GM06990 (cell line): ENCODE measurements around the gene PCDHGB4.
"Not testable (repeated sequence)": the region's sequence is repeated elsewhere in the genome, so short reads cannot be mapped to it uniquely, and the experiment has no call there.

Experiments
- DNase-seq: peaks from one replicate; pipeline ENCODE4 v3.0.0-alpha.2; 2011; ENCODE audit not compliant: insufficient read length; ENCODE audit errors: extremely low read depth
- H3K27me3 ChIP-seq: replicated peaks from 2 replicates; pipeline ENCODE4 v1.6.0; 2011; ENCODE audit warnings: low read length; ENCODE audit not compliant: control insufficient read depth, insufficient read depth
- H3K36me3 ChIP-seq: 2 replicates; pipeline ENCODE4 v1.5.1; 2011; ENCODE audit warnings: low read length; ENCODE audit not compliant: control insufficient read depth, insufficient read depth
- H3K4me3 ChIP-seq: replicated peaks from 2 replicates; pipeline ENCODE4 v1.5.1; 2011; ENCODE audit warnings: low read depth, mild to moderate bottlenecking, control low read depth, low read length
- CTCF ChIP-seq: IDR thresholded peaks from 2 replicates; pipeline ENCODE4 v1.5.1; 2011; ENCODE audit warnings: low read length, control low read depth, mild to moderate bottlenecking, inconsistent platforms; ENCODE audit not compliant: insufficient read depth, poor library complexity, severe bottlenecking

The PCDHGB4 gene

GRCh38 chr5:141345327-141345726 lies 42.2 kb upstream of the PCDHGB4 start:
- H3K27me3 ChIP-seq: no peaks in the 10 kb centered on the region
- no peak overlapping the region for H3K4me3 ChIP-seq
- no peak for TF ChIP-seq CTCF
- no peaks in the 10 kb centered on the region for H3K36me3 ChIP-seq
- DNase-seq: no peak

- H3K27me3 ChIP-seq, H3K4me3 ChIP-seq, H3K36me3 ChIP-seq, DNase-seq: not testable (repeated sequence)
These were observed 41.5 kb upstream of the PCDHGB4 start for GRCh38 chr5:141346017-141346416.

GRCh38 chr5:141349917-141350619 lies 37.4 kb upstream of the PCDHGB4 start, which contains the start of gene PCDHGB1:
Gene PCDHGB1, plus strand, starts transcription at chr5:141350099. Its CDS starts 162 bp downstream, at chr5:141350261.
- DNase-seq: no peak
- Histone ChIP-seq H3K36me3 (no peaks in the 10 kb centered on the region), H3K4me3 (peak within 1 kb of the TSS; percentile 58), H3K27me3 (no peaks in the 10 kb centered on the region)
- TF ChIP-seq CTCF: peak; percentile 72

- Histone ChIP-seq H3K27me3 (no peaks in the 10 kb centered on the region), H3K4me3 (no peak overlapping the region), H3K36me3 (no peaks in the 10 kb centered on the region)
- TF ChIP-seq CTCF: no peak
- no peak for DNase-seq
These were observed 35.9 kb upstream of the PCDHGB4 start for GRCh38 chr5:141351591-141351990.

- Histone ChIP-seq H3K27me3 (no peaks in the 10 kb centered on the region), H3K4me3 (no peak within 1 kb of the TSS), H3K36me3 (no peaks in the 10 kb centered on the region)
- DNase-seq: no peak
- peak; percentile 28 for TF ChIP-seq CTCF
These were observed 32.5 kb upstream of the PCDHGB4 start, which contains the start of gene PCDHGA4 for GRCh38 chr5:141354900-141355469. Gene PCDHGA4, plus strand, starts transcription at chr5:141355021. Its CDS starts 87 bp downstream, at chr5:141355108.

- DNase-seq: no peak
- Histone ChIP-seq H3K27me3 (no peaks in the 10 kb centered on the region), H3K36me3 (no peaks in the 10 kb centered on the region), H3K4me3 (no peak overlapping the region)
- no peak for TF ChIP-seq CTCF
These were observed 31.9 kb upstream of the PCDHGB4 start for GRCh38 chr5:141355641-141356040.
